Measurements from ENCODE around the gene TP53BP2. TPM values are rescaled to one million over a fixed set of nuclear protein-coding genes. Genes with fewer than 3 reads are reported as not detected.

The TP53BP2 gene
- total and polyA plus RNA-seq, 10 of the 15 experiments (the other 5 are each of a cell fraction or from before 2014, with no cell fraction given): 1.6 to 13.7 (median 5.6) TPM

- RAD21 ChIA-PET (ENCODE audit: unreplicated experiment): no interaction called here
- SMC1A ChIA-PET (ENCODE audit: uncharacterized antibody, unreplicated experiment): interaction anchor here (0.9 kb wide), 1 partner anchor 8 kb away, joined by 6 read pairs; no protein-coding TSS in a partner anchor
- CTCF ChIA-PET: interaction anchor here (0.7 to 1.5 kb wide), 5 partner anchors 14 to 706 kb away, joined by 3 to 7 read pairs (median 3); no protein-coding TSS in a partner anchor
- FAIRE-seq (no peak), ATAC-seq (no peak), DNase-seq (ENCODE audit: low read depth, low spot score) (no peak)
- no peak overlapping the region for H3K4me3 ChIP-seq
- no peak overlapping the region for H3K4me2 ChIP-seq (ENCODE audit: control insufficient read depth, insufficient read depth)
- POLR2A ChIA-PET: no interaction called here
- intact Hi-C loops (cut with micrococcal nuclease; ENCODE audit: unreplicated experiment): no loop called here
- no peaks in the 10 kb centered on the region for H3K27me3 ChIP-seq (replicated peaks in 1 of 2; ENCODE audit: control insufficient read depth in 2 of 2, insufficient read depth in 2 of 2, low read length in 1 of 2)
- H3K27ac ChIP-seq (ENCODE audit: control insufficient read depth, insufficient read depth): no peak overlapping the region
- no peak overlapping the region for H3K9ac ChIP-seq (ENCODE audit: control insufficient read depth, insufficient read depth, low read length)
- H3K4me1 ChIP-seq (ENCODE audit: control insufficient read depth, insufficient read depth, low read length): no peaks in the 10 kb centered on the region
- 82% methylated on average over 5 of the region's 5 CpGs for WGBS (ENCODE audit: insufficient coverage, insufficient replicate concordance, low lambda C conversion rate, missing lambda C conversion rate)
- H4K20me1 ChIP-seq (ENCODE audit: control insufficient read depth, insufficient read depth): no peaks in the 10 kb centered on the region
- H3K9me3 ChIP-seq (replicated peaks; ENCODE audit: control insufficient read depth, insufficient read depth, low read length): no peaks in the 10 kb centered on the region
- H3K36me3 ChIP-seq (ENCODE audit: control insufficient read depth in 2 of 2, insufficient read depth in 2 of 2, low read length in 1 of 2): no peaks in the 10 kb centered on the region
- H3K79me2 ChIP-seq (ENCODE audit: control insufficient read depth, insufficient read depth, low read length): no peaks in the 10 kb centered on the region
- in situ Hi-C loops (cut with MboI): no loop called here
- BruUV-seq (replicated peaks): no TSS peak
- H2AFZ ChIP-seq (ENCODE audit: control insufficient read depth, low read depth, low read length): no peak overlapping the region
- TF ChIP-seq MTA2 (IDR thresholded peaks at IDR 0.05; ENCODE audit: low read depth) (no peak), TAF1 (IDR thresholded peaks at IDR 0.05; ENCODE audit: borderline replicate concordance, low read depth, low read length) (no peak), HDAC6 (IDR thresholded peaks at IDR 0.05; ENCODE audit: unreplicated experiment) (no peak), ZNF274 (IDR thresholded peaks at IDR 0.05; ENCODE audit: insufficient read depth, insufficient read length) (no peak), FOS (IDR thresholded peaks at IDR 0.05; ENCODE audit: borderline replicate concordance, extremely low read depth, insufficient read length) (no peak), STAT1 (conservative IDR thresholded peaks at IDR 0.05) (no peak), WRNIP1 (IDR thresholded peaks at IDR 0.05; ENCODE audit: borderline replicate concordance, low read depth, low read length) (no peak), CREB1 (IDR thresholded peaks at IDR 0.05; ENCODE audit: low read depth) (no peak), HSF1 (IDR thresholded peaks at IDR 0.05; ENCODE audit: low read depth, low read length) (no peak), KAT2A (conservative IDR thresholded peaks at IDR 0.05; ENCODE audit: control insufficient read depth, low read depth, low read length) (no peak), STAT3 (IDR thresholded peaks at IDR 0.05; ENCODE audit: low read depth, low read length) (no peak), MEF2A (IDR thresholded peaks at IDR 0.05; ENCODE audit: insufficient read depth, low read depth, low read length) (no peak), MEF2B (IDR thresholded peaks at IDR 0.05; ENCODE audit: partially characterized antibody, poor library complexity, severe bottlenecking) (no peak), CHD2 (IDR thresholded peaks at IDR 0.05; ENCODE audit: borderline replicate concordance, low read depth, low read length) (no peak), ZZZ3 (IDR thresholded peaks at IDR 0.05; ENCODE audit: control insufficient read depth, insufficient read length, low read depth) (no peak), ZNF687 (IDR thresholded peaks at IDR 0.05) (no peak), BCL11A (IDR thresholded peaks at IDR 0.05; ENCODE audit: low read depth, low read length) (no peak), ASH2L (IDR thresholded peaks at IDR 0.05; ENCODE audit: borderline replicate concordance, low read depth) (no peak)
- TF ChIP-seq, protein P1, sequence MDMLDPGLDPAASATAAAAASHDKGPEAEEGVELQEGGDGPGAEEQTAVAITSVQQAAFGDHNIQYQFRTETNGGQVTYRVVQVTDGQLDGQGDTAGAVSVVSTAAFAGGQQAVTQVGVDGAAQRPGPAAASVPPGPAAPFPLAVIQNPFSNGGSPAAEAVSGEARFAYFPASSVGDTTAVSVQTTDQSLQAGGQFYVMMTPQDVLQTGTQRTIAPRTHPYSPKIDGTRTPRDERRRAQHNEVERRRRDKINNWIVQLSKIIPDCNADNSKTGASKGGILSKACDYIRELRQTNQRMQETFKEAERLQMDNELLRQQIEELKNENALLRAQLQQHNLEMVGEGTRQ (IDR thresholded peaks at IDR 0.05; ENCODE audit: borderline replicate concordance, low read depth, low read length): no peak
Observed at GRCh38 chr1:223763251-223763650, 82.5 kb downstream of the TP53BP2 start.

Data from GM12878 (cell line).